Immature natural killer cell (primary cell): ENCODE results near the gene NDEL1. TPM values are rescaled to one million over a fixed set of nuclear protein-coding genes. Genes with fewer than 3 reads are reported as not detected.

Experiments
- DNase-seq, 3 donors: peaks; one replicate each; pipeline ENCODE4 v3.0.0; 2022; ENCODE audit warnings: mixed read lengths in 1 of 3
- H3K27ac Mint-ChIP-seq, 6 donors: one replicate each; pipeline ENCODE4 v1.8.0; 2020; ENCODE audit warnings: mixed read lengths in 6 of 6, mild to moderate bottlenecking in 5 of 6, inconsistent platforms in 4 of 6, moderate library complexity in 3 of 6
- H3K27me3 Mint-ChIP-seq, 3 donors: one replicate each; pipeline ENCODE4 v1.8.0; 2020 to 2021; ENCODE audit warnings: low read depth in 3 of 3, mild to moderate bottlenecking in 3 of 3, mixed read lengths in 3 of 3, moderate library complexity in 3 of 3, inconsistent platforms in 1 of 3
- H3K36me3 Mint-ChIP-seq, 3 donors: one replicate each; pipeline ENCODE4 v1.8.0; 2020; ENCODE audit warnings: mixed read lengths in 3 of 3, inconsistent platforms in 2 of 3, mild to moderate bottlenecking in 2 of 3
- H3K4me1 Mint-ChIP-seq, 2 donors: one replicate each; pipeline ENCODE4 v1.8.0; 2020; ENCODE audit warnings: inconsistent platforms in 2 of 2, mild to moderate bottlenecking in 2 of 2, mixed read lengths in 2 of 2, moderate library complexity in 1 of 2
- H3K4me3 Mint-ChIP-seq, 5 donors: one replicate each; pipeline ENCODE4 v1.8.0; 2020; ENCODE audit warnings: mild to moderate bottlenecking in 5 of 5, mixed read lengths in 5 of 5, inconsistent platforms in 3 of 5, moderate library complexity in 3 of 5
- H3K9me3 Mint-ChIP-seq, 6 donors: one replicate each; pipeline ENCODE4 v1.8.0; 2020; ENCODE audit warnings: mild to moderate bottlenecking in 6 of 6, mixed read lengths in 6 of 6, inconsistent platforms in 4 of 6, moderate library complexity in 3 of 6
- polyA plus RNA-seq, 3 donors: library from polyadenylated mRNA; unstranded; fragments of 300-500 nt; fragmentation: Illumina TruSeq; gene quantifications; one replicate each; pipeline ENCODE4 v1.2.3, GENCODE V29; 2021

Gene NDEL1
- polyA plus RNA-seq, 3 donors from 2014 or later: 37.2 to 75.0 (median 54.4) TPM

DNA sequence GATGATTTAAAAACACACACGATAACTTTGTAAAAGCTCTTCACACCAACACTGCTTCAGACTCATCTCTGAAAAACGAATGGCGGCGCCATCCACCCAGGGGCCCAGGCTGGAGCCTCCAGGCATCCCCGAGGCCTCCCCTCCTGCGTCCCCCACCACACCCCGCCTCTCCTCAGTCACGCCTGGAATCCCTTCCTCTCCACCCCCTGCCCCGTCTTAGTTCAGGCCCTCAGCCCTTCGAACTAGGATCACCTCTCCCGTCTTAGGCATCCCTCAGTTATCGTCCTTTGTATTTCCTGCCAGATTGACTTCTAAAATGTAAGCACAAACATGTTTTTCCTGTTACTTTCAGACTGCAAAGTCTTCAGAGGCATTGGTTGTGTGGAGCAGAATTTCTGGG is 58.3 kb downstream of the NDEL1 start:
- Mint-ChIP-seq H3K27me3 (no peaks in the 10 kb centered on the region), H3K27ac (no peak overlapping the region), H3K36me3 (peaks cover 0 to 4% (median 3%) of the 10 kb centered on the region in 3 donors), H3K9me3 (no peaks in the 10 kb centered on the region), H3K4me1 (no peaks in the 10 kb centered on the region), H3K4me3 (no peak overlapping the region)
- no peak for DNase-seq

- Mint-ChIP-seq H3K27ac (no peak overlapping the region), H3K9me3 (no peaks in the 10 kb centered on the region)
- DNase-seq: no peak
These were observed 58.9 kb downstream of the NDEL1 start for GRCh38 chr17:8494506-8495111.

GRCh38 chr17:8496081-8496480 is 60.4 kb downstream of the NDEL1 start:
- no peak for DNase-seq
- Mint-ChIP-seq H3K4me1 (no peaks in the 10 kb centered on the region), H3K27me3 (peaks cover 0 to 3% (median 3%) of the 10 kb centered on the region in 3 donors), H3K4me3 (no peak overlapping the region), H3K9me3 (no peaks in the 10 kb centered on the region), H3K36me3 (peaks cover 0 to 4% (median 3%) of the 10 kb centered on the region in 3 donors), H3K27ac (no peak overlapping the region)

More at GRCh38 chr17:8494506-8495111, 58.9 kb downstream of the NDEL1 start:
- Mint-ChIP-seq H3K27me3 (peaks cover 0 to 3% (median 0%) of the 10 kb centered on the region in 3 donors), H3K4me3 (no peak overlapping the region), H3K4me1 (no peaks in the 10 kb centered on the region), H3K36me3 (peaks cover 0 to 4% (median 3%) of the 10 kb centered on the region in 3 donors)

DNA sequence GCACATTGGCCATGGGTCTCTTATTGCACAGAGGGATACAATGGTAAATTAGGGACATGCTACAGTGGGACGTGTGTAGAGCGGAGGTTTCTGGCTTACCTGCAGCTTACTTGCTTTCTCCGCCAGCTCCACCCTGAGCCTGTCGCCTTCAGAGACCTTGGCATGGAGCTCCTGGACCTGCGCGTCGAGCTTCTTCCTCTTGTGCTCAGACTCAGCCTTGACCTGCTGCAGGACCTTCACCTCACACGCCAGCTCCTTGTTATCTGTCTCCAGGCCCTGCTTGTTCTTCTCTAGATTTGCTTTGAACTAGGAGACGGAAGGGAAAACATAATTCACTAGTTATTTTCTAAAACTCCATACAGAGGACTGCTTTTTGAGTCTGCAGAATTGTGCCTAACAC is 63.5 kb downstream of the NDEL1 start:
- no peak for DNase-seq
- Mint-ChIP-seq H3K36me3 (no peaks in the 10 kb centered on the region), H3K27ac (no peak overlapping the region), H3K4me3 (no peak overlapping the region), H3K9me3 (no peaks in the 10 kb centered on the region), H3K4me1 (no peaks in the 10 kb centered on the region), H3K27me3 (peaks cover 0 to 8% (median 6%) of the 10 kb centered on the region in 3 donors)

- DNase-seq: no peak
- Mint-ChIP-seq H3K27me3 (peaks cover 0 to 8% (median 8%) of the 10 kb centered on the region in 3 donors), H3K27ac (no peak overlapping the region), H3K36me3 (no peaks in the 10 kb centered on the region), H3K9me3 (no peaks in the 10 kb centered on the region), H3K4me1 (no peaks in the 10 kb centered on the region), H3K4me3 (no peak overlapping the region)
These were observed 63.9 kb downstream of the NDEL1 start for GRCh38 chr17:8499614-8500013.

DNA sequence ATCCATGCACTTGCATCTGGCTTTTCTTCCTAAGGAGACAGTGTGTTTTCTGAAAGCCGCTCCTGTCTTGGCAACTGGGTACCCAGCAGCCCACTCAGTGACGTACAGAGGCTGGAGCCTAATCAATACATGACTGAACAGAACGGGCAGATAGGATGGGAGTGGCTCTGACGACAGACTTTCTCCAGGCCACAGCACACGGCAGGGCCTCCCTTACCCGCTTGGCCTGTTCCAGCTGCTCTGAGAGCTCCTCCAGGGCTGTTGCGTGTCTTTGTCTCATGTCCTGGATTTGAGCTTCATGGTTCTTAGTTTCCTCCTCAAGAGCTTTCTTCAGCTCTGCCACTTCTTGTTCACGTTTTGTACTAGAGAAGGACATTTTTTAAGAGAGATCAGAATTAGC is 64.9 kb downstream of the NDEL1 start:
- H3K27ac Mint-ChIP-seq: no peak overlapping the region
- H3K4me1 Mint-ChIP-seq: no peaks in the 10 kb centered on the region
- H3K4me3 Mint-ChIP-seq: no peak overlapping the region
- H3K9me3 Mint-ChIP-seq: no peaks in the 10 kb centered on the region
- no peaks in the 10 kb centered on the region for H3K36me3 Mint-ChIP-seq
- H3K27me3 Mint-ChIP-seq: peaks cover 0 to 8% (median 8%) of the 10 kb centered on the region in 3 donors
- no peak for DNase-seq

DNA sequence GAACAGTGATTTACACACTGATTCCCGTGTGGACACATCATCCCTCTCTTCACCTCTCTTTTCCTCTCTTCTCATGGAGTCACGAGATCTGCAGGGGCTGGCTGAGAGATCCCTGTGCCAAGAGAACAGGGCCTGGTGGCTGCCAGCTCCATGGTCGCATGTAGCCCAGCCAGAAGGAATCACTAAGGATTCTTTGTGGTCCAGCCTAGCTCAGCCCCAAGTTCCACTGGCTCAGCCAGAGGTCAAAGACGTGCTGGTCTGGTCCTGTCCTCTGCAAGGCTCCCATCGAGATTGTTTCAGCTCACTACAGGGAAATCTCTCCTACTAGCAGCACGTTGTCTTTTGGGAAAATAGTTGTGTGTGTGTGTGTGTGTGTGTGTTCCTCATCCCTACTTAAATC is 66.4 kb downstream of the NDEL1 start:
- Mint-ChIP-seq H3K4me3 (no peak overlapping the region), H3K27me3 (peaks cover under 1 to 8% (median 8%) of the 10 kb centered on the region in 3 donors), H3K4me1 (no peaks in the 10 kb centered on the region), H3K36me3 (no peaks in the 10 kb centered on the region), H3K9me3 (no peaks in the 10 kb centered on the region), H3K27ac (no peak overlapping the region)
- DNase-seq: no peak

DNA sequence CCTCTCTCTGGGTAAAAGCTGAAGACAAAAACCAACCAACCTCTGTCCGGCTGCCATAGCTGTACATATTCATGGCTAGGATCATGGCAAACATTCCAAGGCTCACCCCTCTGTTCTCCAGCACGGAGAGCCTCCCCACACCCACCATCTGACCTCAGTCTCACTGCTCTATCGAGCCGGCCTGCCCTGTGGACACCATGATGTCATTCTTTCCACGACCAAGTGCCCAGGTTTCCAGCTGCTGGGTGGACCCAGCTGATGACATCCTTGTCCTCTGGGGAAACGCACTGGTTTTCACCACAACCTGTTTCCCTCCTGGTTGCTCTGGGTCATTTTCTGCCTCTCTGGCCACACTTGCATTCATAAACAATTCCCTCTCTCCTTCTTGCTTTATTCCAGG is 67.7 kb downstream of the NDEL1 start:
- Mint-ChIP-seq H3K27ac (no peak overlapping the region), H3K4me3 (no peak overlapping the region), H3K27me3 (peaks cover 3 to 8% (median 8%) of the 10 kb centered on the region in 3 donors), H3K36me3 (no peaks in the 10 kb centered on the region), H3K9me3 (no peaks in the 10 kb centered on the region), H3K4me1 (no peaks in the 10 kb centered on the region)
- DNase-seq: no peak

DNA sequence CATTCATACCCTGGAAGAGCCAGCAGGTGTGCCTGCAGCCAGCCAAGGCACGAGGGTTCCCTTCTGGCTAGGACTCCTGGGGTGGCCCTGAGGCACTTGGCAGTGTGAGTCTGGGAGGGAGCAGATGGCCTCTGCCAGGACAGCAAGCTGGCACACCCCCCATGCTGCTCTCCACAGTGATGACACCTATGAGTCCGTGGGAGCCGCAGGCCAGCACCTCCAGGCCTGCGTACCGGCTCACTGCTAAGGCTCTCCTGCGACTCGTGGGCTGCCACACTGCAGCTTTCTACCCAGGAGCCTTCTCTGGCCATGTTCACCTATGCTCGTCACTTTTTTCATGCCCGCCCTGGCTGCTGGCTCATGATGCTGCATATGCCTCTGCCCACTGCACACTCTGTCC is 68.1 kb downstream of the NDEL1 start:
- Mint-ChIP-seq H3K36me3 (no peaks in the 10 kb centered on the region), H3K4me1 (no peaks in the 10 kb centered on the region), H3K9me3 (no peaks in the 10 kb centered on the region), H3K27me3 (peaks cover 3 to 8% (median 8%) of the 10 kb centered on the region in 3 donors), H3K4me3 (no peak overlapping the region), H3K27ac (no peak overlapping the region)
- no peak for DNase-seq

DNA sequence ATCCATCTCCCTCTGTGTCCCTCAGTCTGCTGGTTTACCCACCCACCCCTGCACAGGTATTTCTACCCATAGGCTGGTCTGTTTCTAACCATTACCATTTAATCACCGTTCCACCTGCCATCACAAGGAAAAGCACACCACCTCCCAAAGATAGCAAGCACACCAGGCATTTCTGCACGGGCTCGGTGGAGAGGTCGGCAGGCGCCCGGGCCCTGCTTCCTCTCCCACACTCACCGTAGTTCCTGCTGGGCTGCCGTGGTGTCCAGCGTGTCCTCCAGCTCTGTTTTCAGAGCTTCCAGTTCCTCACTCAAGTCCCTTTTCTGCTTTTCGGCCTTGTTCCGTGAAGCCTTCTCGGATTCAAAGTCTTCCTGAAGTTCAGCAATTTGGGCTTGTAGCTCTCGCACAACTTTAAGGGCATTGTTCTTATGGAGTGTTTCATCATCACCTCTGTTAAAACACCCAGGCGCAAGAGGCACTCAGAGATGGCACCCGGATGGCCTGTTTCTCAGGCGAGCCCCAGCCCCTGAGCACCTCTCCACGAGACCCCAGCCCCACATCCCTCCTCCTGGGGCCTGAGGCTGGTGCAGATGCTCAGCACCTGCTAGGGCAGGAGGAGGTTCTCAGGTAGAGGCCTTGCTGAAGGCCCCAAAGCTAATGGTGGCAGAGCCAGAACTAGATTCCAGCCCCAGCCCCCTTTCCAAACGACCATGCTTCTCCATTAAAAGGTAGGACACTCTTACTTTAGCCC is 69.0 kb downstream of the NDEL1 start:
- Mint-ChIP-seq H3K4me3 (no peak overlapping the region), H3K27me3 (peaks cover 3 to 8% (median 5%) of the 10 kb centered on the region in 3 donors), H3K27ac (no peak overlapping the region), H3K36me3 (no peaks in the 10 kb centered on the region), H3K9me3 (no peaks in the 10 kb centered on the region), H3K4me1 (no peaks in the 10 kb centered on the region)
- no peak for DNase-seq

DNA sequence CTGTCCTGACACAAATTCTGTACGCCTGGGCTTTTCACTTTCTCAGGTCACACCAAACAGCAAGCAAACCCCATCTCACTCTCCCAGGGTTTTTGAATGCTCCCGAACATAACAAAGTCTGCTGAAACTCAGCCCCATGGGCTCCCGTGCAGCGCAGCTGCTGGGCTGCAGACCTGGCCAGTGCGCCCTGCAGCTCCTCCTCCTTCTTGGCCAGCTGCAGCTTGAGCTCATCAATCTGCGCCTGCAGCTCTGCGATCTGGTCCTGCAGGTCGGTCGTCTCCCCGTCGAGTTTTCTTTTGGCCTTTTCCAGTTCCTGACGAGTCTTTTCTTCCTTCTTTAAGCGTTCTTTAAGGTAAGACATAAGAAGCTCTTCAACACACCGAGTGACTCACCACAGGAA is 70.5 kb downstream of the NDEL1 start:
- no peaks in the 10 kb centered on the region for H3K36me3 Mint-ChIP-seq
- no peak overlapping the region for H3K27ac Mint-ChIP-seq
- no peak overlapping the region for H3K4me3 Mint-ChIP-seq
- peaks cover 3 to 5% (median 5%) of the 10 kb centered on the region in 3 donors for H3K27me3 Mint-ChIP-seq
- H3K9me3 Mint-ChIP-seq: no peaks in the 10 kb centered on the region
- no peak for DNase-seq
- no peaks in the 10 kb centered on the region for H3K4me1 Mint-ChIP-seq

GRCh38 chr17:8514801-8515200 is 79.1 kb downstream of the NDEL1 start:
- DNase-seq: no peak
- Mint-ChIP-seq H3K4me3 (no peak overlapping the region), H3K27me3 (peaks cover 0 to 3% (median 3%) of the 10 kb centered on the region in 3 donors), H3K9me3 (no peaks in the 10 kb centered on the region), H3K36me3 (peaks cover 0 to 8% (median 0%) of the 10 kb centered on the region in 3 donors), H3K27ac (no peak overlapping the region), H3K4me1 (no peaks in the 10 kb centered on the region)
